NCI-H2029 (cell line): ENCODE measurements around the gene PAAF1.
"Not testable (repeated sequence)": the region's sequence is repeated elsewhere in the genome, so short reads cannot be mapped to it uniquely, and the experiment has no call there.

Experiments used
- DNase-seq: peaks from one replicate; lab custom pipeline; 2025; lab: John Stamatoyannopoulos, UW

The PAAF1 gene, protein sequence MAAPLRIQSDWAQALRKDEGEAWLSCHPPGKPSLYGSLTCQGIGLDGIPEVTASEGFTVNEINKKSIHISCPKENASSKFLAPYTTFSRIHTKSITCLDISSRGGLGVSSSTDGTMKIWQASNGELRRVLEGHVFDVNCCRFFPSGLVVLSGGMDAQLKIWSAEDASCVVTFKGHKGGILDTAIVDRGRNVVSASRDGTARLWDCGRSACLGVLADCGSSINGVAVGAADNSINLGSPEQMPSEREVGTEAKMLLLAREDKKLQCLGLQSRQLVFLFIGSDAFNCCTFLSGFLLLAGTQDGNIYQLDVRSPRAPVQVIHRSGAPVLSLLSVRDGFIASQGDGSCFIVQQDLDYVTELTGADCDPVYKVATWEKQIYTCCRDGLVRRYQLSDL

GRCh38 chr11:73876424-73877310 lies at the start of gene PAAF1, which contains the start of gene COA4:
Gene PAAF1 (plus strand): TSS chr11:73876999. CDS start chr11:73877022, 23 bp downstream.
Gene COA4 (minus strand): TSS chr11:73876846. CDS start chr11:73873378, 3,468 bp downstream.
- DNase-seq, result peak; percentile 97

DNA sequence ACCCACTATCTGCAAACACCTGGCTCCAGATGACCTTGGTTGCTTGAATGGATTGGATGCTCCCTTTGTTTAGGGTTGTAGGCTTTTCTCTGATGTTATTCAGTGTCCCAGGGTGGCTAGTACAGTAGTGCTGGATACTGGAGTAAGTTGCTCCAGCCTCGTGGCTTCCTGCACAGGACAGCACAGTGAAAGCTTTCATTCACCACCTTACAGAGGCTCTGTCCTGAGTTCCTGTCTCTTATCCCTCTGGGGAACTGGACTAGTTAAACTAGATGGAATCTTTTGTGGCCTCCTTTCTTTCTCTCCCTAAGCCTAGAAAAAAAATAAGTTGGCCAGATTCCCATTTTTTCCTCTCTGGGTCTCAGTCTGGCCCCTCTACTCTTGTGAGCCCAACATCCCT lies 46.5 kb upstream of the PAAF1 start:
- no peak for DNase-seq

DNA sequence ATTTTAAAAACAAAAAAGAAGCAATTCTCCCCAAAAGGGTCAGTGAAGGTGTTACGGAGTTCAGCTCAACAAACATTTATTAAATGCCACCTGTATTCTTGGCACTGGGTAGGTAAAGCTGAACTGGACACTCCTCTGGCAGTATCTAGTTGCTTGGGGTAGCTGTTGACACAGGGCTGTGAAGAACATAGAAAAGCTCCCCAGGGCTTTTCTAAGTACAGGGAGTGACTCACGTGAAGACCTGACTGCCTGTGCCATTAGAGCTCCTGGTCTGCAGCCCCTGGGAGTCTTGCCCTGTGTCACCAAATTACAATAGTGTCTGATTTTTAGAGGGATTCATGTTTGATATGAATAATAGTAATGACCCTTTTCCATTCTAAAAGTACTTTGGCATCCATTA lies 43.7 kb upstream of the PAAF1 start:
- DNase-seq, result no peak

DNA sequence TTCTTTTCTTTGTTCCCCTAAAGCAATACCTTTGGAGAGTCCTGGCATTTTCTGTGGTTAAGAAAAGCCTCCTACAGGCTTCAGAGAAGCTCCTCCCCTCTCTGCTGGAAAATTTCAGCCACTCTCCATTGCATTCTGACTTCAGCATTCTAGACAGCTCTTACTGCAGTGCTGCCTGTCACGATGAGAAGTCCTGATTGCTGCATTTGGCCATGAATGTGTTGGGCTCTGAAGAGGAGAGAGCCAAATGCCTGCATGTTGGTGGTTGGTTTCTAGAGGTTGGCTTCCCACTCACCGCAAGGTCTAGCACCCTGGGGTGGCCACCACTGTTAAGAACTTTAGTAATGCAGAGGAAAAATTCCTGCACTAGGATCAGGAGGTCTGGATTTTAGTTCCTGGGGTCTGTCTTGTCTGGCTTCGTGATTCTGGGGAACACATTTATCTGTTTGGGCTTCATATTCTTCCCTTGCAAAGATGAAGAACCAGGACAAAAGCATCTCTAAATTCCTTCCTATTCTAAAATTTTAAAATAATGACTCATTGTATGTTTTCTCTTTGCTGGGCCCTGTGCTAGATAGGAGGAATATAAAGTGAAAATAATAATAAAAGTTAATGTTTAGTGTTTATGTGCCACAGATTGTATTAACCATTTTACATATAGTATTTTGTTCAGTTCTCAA lies 38.2 kb upstream of the PAAF1 start:
- no peak for DNase-seq

DNA sequence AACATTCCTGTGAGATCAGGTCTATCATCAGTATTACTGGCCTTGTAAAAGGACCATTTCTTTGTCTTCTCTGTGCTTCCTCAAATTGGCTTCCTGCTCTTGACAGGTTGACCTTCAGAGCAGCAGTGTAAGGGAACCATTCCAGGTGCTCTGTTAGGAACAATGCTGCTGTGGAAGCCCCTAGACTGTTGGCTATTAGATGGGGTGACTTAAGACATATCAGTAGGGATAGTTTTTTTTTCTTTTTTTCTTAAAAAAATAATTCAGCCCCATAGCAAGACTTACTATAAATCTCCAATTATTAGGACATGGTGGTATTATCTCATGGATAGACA lies 37.7 kb upstream of the PAAF1 start:
- DNase-seq, result no peak

GRCh38 chr11:73851046-73851764 lies 25.6 kb upstream of the PAAF1 start:
- no peak for DNase-seq

GRCh38 chr11:73852049-73852448 lies 24.8 kb upstream of the PAAF1 start:
- no peak for DNase-seq

DNA sequence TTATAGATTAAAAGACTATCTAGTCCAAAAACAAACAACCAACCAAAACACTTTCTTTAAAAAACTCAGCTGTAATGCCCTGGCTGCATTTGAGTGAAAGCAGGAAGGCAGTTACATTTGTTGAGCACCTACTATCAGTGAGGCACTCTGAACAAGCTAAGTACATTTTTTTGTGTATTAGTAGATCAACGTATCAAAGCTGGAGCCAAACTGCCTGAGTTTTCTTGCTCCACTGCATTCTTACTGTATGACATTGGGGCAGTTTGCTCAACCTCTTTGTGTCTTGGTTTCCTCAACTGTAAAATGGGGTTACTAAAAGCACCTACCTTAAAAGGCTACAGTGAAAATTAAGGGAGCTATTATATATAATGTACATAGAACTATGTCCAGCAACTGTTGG lies 22.1 kb upstream of the PAAF1 start:
- DNase-seq, result no peak

DNA sequence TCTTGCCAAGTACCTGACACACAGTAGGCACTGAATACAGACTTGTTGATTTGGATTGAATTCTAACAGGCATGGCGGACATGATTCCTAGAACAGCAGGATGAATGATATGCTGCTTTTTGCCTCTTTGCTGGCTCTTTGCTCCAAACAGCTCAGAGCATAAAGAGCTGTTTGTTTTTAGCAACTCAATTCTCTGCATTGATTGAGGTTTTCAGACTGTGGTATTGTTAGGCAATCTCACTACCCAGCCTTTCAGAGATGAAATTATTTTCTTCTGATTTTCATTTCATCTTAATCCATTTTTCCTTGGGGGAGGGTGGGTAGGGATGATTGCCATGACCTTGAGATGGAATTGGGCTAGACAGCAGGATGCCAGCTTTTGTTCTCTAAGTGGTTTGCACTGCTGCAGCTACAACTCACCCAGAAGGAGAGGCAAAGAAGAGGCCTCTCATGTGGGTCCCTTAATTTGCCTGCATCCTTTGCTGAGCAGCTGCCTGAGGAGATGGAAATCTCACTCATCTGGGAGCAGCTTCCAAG lies 20.7 kb upstream of the PAAF1 start:
- DNase-seq, result no peak

DNA sequence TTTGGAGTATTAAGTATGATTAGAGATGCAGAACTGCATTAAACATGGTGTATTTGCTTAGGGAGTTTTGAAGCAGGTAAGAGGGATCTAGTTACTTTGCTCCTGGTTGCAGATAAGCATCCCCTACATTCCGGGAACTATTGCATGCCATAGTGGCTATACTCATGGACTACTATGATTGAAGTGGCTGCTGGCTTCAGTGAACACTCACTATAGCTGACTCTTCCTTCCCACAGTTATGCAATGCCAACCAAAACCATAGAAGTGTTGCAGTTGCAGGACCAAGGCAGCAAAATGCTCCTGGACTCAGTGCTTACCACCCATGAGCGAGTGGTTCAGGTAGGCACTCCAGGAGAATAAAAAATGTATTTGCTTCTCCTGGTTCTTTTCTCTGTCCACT lies 17.1 kb upstream of the PAAF1 start:
- DNase-seq, result no peak

DNA sequence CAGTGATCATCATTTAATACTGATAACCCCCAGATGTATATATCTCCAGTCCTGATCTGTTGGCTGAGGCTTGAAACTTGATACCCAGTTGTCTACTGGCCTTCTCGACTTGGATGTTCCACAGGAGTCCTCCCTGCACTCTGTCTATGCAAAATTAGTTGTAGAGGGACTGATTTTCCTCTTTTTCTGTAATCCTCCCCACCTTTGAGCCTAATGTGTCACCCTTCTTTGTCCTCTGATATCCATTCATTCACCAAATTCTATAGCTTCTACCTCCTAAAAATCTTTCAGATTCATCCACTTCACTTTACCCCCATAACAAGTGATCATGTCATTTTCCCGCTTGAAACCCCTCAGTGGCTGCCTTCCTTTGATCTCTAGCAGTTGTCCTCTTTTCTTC lies 16.6 kb upstream of the PAAF1 start:
- DNase-seq, result no peak

DNA sequence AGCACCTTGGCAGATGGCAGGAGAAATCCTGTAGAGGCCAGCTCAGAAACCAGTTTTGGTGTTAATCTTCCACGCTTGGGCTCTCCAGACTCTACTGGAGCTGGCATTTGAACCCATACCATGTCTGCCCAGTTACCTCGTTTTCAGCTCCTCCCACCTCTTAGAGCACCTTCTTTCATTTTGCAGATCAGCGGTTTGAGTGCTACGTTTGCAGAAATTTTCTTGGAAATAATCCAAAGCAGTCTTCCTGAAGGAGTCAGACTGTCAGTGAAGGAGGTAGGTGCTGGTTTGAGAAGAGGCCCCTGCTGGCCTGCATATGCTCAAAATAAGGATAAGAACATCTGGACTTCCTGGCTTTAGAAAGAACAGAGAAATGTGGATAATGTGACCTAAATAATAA lies 13.8 kb upstream of the PAAF1 start:
- DNase-seq, result peak; percentile 12

DNA sequence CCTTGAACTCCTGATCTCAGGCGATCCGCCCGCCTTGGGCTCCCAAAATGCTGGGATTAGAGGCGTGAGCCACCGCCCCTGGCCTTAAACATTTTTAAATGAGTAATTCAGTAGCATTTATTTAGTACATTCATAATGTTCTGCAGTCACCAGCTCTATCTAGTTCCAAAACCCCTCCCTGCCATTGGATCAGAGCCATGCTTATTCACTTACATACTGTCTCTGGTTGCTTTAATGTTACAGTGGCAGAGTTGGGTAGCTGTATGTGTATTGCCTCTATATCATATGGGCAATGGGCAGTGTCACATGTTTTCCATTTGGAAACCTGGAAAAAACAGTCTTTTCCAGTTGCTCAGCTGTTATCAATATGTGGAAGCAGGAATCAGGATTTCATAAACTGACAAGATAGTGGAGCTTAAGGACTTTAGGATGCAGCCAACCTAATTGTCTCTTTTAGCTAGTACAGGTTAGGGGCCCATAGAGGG lies 10.7 kb upstream of the PAAF1 start:
- no peak for DNase-seq

DNA sequence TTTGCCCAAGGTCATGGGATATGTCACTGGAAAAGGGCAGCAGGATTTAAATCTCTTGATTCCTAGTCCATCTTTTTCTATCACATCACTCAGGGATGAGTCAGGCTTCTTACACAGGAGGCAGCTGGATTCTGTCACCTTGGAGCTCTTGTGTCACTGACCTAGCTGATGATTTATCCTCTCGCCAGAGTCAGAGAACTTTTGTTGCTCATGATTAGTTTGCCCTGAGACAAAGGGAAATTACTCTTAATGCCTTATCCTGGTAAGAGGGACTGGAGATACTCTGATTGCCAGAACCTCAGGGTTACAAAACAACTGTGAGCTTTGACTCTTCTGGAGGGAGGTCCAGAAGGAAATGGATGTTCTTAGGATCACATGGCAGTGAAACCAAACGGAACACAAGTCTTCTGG lies 10.2 kb upstream of the PAAF1 start:
- no peak for DNase-seq

GRCh38 chr11:73869332-73869949 lies 7.4 kb upstream of the PAAF1 start:
- DNase-seq, result no peak

DNA sequence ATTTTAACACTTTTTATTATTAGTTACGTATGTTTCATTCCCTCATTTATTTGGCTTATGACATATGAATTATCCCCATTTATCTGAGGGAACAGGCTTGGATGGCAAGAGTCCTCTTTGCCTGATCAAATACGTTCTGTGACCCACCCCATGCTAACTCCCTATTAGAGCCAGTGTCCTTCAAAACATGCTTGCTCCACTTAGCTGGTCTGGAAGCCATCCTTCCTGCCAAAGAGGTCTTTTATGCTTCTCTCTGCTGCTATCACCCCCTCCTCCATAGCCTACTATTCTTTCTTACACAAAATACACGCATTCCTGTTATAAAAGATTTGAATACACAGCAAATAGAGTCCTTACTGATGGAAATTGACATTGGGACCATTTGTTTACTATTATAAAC lies 6.5 kb upstream of the PAAF1 start:
- no peak for DNase-seq

DNA sequence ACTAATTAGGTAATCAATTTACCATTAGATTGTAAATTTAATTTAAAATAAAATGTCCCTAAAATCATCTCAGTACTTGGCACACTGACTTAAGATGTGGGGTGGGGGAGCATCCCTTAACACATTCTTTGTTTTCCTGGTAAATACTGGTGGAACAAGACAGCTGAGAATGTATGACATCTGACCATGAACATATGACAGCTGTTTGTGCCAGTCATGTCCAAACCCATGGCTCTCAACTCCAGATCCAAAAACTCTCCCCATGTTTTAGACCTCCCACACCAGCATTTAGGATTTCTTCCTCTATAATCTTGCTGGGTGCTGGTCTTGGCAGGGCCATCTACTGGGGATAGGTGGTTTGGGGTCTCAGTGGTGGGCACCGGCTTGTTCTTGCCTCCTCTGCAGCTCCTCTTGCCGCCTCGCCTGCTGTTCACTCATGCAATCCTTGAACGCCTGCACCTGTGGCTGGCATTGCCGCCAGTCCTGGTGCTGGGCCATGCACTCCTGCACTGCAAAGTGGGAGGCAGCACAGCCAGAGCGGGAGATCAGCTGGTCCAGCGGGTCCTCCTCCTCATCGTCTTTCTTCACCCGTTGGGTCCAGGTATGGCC lies 3.9 kb upstream of the PAAF1 start:
- no peak for DNase-seq

DNA sequence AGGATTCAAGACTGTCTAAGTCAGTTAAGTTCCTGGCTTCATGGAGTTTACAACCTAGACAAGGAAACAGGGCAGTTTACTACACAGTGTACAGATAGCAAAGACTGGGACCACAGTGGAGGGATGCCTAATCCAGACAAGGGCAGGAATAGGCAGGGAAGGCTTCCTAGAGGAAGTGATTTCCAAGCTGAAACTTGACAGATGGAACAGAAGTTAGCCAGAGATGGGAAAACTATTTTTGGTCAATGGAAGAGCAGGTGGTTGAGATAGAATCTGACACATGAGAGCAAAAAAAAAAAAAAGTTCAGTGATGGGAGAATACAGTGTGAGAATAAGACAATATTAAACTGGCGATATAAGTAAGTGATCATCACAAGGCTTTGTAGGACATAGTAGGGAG lies 1.4 kb upstream of the PAAF1 start:
- DNase-seq, result no peak

DNA sequence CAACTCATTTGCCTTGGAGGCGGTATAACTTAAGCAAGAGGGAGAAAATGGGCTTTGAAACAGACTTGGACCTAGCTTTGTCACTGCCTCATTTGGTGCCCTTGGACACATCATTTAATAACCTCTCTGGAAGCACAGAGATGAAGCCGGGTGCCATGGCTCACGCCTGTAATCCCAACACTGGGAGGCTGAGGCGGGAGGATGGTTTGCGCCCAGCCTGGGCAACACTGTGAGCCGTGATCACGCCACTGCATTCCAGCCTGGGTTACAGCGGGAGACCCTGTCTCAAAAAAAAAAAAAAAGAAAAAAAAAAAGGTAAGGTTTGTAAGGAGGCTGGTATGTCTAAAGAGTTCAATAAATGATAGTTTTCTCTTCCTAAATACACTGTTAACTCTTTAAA lies 959 bp upstream of the PAAF1 start:
- no peak for DNase-seq

- DNase-seq, result no peak
Observed at GRCh38 chr11:73878771-73879170, 2.0 kb downstream of the PAAF1 start.

DNA sequence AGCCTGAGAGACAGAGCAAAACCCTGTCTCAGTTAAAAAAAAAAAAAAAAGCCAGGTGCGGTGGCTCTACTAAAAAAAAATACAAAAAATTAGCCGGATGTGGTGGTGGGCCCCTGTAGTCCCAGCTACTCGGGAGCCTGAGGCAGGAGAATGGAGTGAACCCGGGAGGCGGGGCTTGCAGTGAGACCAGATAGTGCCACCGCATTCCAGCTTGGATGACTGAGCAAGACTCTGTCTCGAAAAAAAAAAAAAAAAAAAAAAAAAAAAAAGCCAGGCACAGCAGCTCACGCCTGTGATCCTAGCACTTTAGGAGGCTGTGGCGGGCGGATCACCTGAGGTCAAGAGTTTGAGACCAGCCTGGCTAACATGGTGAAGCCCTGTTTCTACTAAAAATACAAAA lies 3.6 kb downstream of the PAAF1 start:
- DNase-seq, result not testable (repeated sequence)
